Measurements from ENCODE around the gene PCCA. TPM values are rescaled to one million over a fixed set of nuclear protein-coding genes. Genes with fewer than 3 reads are reported as not detected.
A peak's percentile ranks its signal among the peaks of the same experiment; 100 is the strongest.

The PCCA gene
- total RNA-seq, 1 donor from 2014 or later = 33.3 TPM

DNA sequence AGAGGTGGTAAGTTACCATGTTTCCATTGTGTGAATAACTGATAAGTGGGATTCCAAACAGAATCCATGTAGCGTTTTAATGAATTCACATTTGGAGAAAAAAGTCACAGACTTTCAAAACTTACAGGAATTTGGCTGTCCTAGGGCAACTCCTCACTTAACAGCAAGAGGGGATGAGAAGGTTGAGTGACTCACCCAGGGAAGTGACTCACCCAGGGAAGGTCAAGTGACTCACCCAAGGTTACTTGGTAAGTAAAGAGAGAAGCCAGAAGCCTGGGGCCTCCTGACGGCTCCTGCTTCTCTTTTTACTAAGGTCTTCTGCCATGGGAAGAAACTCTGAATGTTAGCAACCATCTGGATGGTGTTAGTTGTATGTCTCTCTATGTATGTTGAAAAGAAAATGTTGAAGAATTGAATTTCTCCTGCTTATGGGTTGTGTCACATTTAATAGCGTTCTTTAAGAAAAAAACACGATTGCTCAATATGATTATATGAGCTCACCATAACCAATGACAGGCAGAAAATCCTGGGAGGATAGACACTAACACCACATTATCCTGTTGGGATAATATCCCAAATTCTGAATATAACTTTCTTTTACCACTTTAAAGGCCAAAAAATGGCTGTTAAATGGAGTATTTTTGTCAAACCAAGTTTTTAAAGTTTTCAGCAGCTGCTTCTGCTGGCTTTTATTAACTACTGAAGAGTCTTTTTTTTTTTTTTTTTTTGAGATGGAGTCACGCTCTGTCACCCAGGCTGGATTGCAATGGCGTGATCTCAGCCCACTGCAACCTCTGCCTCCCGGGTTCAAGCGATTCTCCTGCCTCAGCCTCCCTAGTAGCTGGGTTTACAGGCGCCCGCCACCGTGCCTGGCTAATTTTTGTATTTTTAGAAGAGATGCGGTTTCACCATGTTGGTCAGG lies 304.1 kb downstream of the PCCA start:
- H3K27me3 Mint-ChIP-seq (ENCODE audit: unreplicated experiment) = no peaks in the 10 kb centered on the region
- TF ChIP-seq, protein P1, sequence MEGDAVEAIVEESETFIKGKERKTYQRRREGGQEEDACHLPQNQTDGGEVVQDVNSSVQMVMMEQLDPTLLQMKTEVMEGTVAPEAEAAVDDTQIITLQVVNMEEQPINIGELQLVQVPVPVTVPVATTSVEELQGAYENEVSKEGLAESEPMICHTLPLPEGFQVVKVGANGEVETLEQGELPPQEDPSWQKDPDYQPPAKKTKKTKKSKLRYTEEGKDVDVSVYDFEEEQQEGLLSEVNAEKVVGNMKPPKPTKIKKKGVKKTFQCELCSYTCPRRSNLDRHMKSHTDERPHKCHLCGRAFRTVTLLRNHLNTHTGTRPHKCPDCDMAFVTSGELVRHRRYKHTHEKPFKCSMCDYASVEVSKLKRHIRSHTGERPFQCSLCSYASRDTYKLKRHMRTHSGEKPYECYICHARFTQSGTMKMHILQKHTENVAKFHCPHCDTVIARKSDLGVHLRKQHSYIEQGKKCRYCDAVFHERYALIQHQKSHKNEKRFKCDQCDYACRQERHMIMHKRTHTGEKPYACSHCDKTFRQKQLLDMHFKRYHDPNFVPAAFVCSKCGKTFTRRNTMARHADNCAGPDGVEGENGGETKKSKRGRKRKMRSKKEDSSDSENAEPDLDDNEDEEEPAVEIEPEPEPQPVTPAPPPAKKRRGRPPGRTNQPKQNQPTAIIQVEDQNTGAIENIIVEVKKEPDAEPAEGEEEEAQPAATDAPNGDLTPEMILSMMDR (IDR thresholded peaks at IDR 0.05; ENCODE audit: unreplicated experiment) = no peak
- DNase-seq (ENCODE audit: low spot score) = no peak
- no peaks in the 10 kb centered on the region for H3K36me3 Mint-ChIP-seq (ENCODE audit: low read depth, unreplicated experiment)
- peak overlapping the region; percentile 16 for H3K27ac Mint-ChIP-seq (ENCODE audit: unreplicated experiment)
- no peak overlapping the region for H3K4me3 Mint-ChIP-seq (ENCODE audit: unreplicated experiment)
- H3K9me3 Mint-ChIP-seq (ENCODE audit: unreplicated experiment) = no peaks in the 10 kb centered on the region
- peaks cover 4% of the 10 kb centered on the region for H3K4me1 Mint-ChIP-seq (ENCODE audit: unreplicated experiment)

DNA sequence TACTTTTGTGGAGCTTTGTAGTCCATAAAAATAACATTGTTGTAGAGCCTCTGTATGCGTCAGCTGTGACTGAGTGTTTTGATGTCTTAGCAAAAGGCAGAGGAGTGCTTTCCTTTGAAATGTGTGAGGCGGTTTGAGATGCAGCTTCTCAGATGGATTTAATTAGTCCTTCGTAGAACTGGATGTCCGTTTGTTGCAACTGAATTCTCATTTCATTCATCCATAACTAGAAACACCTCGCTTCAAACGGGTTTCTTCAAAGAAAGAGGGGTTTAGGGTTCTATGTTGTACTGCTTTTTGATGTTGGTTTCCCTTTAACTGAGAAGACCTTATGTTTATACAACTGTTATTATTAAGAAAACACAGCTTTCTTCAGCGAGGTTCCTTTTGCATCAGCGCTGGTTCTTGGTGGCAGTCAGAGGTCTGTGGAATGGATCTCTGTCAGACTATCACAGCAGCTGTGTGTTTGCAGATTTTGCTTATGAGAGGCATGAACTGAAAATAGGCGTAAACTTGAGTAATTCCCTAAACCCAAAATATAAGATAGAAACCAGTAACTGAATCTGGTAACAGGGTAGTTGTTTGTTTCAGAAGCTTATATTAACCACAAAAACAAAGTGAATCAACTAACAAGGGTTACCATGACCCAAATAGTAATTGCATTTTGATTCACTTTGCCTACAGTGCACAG lies 305.3 kb downstream of the PCCA start:
- no peaks in the 10 kb centered on the region for H3K27me3 Mint-ChIP-seq (ENCODE audit: unreplicated experiment)
- peaks cover 4% of the 10 kb centered on the region for H3K4me1 Mint-ChIP-seq (ENCODE audit: unreplicated experiment)
- H3K9me3 Mint-ChIP-seq (ENCODE audit: unreplicated experiment) = no peaks in the 10 kb centered on the region
- no peaks in the 10 kb centered on the region for H3K36me3 Mint-ChIP-seq (ENCODE audit: low read depth, unreplicated experiment)
- TF ChIP-seq, protein P1 (IDR thresholded peaks at IDR 0.05; ENCODE audit: unreplicated experiment) = no peak
- no peak overlapping the region for H3K4me3 Mint-ChIP-seq (ENCODE audit: unreplicated experiment)
- DNase-seq (ENCODE audit: low spot score) = no peak
- H3K27ac Mint-ChIP-seq (ENCODE audit: unreplicated experiment) = no peak overlapping the region

DNA sequence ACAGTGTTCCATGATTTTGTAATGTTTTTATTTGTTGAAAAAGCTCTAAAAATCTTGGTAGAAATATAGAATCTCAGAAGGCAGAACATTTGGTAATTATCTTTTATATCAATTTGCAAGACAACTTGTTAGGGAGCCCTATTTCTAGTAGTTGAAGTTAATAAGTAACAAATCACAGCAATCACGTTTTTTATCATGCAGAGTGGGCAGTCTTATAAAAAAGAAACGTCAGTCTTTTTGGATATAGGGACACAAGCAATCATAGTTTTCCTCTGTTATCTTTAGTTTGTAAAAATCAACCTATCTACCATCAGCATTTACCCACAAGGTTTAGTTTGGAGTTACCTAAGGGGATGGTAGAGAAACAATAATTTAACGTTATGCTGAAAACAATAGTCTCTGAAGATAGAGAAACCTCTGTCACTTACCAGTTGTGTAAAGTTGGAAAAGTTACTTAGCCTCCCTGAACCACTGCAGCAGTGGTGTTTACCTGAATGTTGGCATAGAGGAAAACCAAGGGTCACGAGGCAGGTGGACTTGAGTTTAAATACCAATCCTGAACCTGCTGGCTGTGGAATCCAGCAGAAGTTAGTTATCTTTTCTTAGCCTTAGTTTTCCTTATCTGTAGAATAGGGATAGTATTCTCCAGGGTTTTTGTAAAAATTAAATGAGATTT lies 306.9 kb downstream of the PCCA start:
- H3K4me3 Mint-ChIP-seq (ENCODE audit: unreplicated experiment) = no peak overlapping the region
- no peak overlapping the region for H3K27ac Mint-ChIP-seq (ENCODE audit: unreplicated experiment)
- TF ChIP-seq, protein P1 (IDR thresholded peaks at IDR 0.05; ENCODE audit: unreplicated experiment) = no peak
- no peaks in the 10 kb centered on the region for H3K36me3 Mint-ChIP-seq (ENCODE audit: low read depth, unreplicated experiment)
- H3K4me1 Mint-ChIP-seq (ENCODE audit: unreplicated experiment) = peaks cover 4% of the 10 kb centered on the region
- no peaks in the 10 kb centered on the region for H3K9me3 Mint-ChIP-seq (ENCODE audit: unreplicated experiment)
- H3K27me3 Mint-ChIP-seq (ENCODE audit: unreplicated experiment) = no peaks in the 10 kb centered on the region
- DNase-seq (ENCODE audit: low spot score) = no peak

DNA sequence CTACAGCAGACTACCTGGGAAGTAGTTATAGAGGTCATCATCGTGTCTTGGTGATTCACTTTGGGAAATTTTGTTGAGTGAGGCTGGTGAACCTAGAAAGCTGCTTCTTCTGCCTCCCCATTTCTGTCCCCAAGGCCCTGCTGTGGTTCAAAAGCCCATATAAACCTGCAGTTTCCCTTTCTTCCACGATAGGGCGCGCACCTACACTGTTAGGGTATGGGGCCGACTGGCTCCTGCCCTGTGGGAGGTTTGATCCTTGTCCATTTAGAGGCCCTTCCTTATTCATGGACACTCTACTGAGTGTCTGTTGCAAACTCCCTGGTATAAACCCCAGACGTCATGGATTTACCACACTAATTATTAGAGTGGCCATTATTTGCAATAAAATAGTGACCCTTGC lies 307.9 kb downstream of the PCCA start:
- Mint-ChIP-seq H3K27me3 (ENCODE audit: unreplicated experiment) (no peaks in the 10 kb centered on the region), H3K27ac (ENCODE audit: unreplicated experiment) (no peak overlapping the region)

More for the DNA sequence above, 307.9 kb downstream of the PCCA start:
- no peak overlapping the region for H3K4me3 Mint-ChIP-seq (ENCODE audit: unreplicated experiment)
- no peak for DNase-seq (ENCODE audit: low spot score)
- H3K9me3 Mint-ChIP-seq (ENCODE audit: unreplicated experiment) = no peaks in the 10 kb centered on the region
- H3K36me3 Mint-ChIP-seq (ENCODE audit: low read depth, unreplicated experiment) = no peaks in the 10 kb centered on the region
- TF ChIP-seq, protein P1 (IDR thresholded peaks at IDR 0.05; ENCODE audit: unreplicated experiment) = no peak
- H3K4me1 Mint-ChIP-seq (ENCODE audit: unreplicated experiment) = peaks cover 4% of the 10 kb centered on the region

Measured in endothelial cell (in vitro differentiated cells).